Measurements from ENCODE around the gene LCN2. TPM values are rescaled to one million over a fixed set of nuclear protein-coding genes. Genes with fewer than 3 reads are reported as not detected.

The LCN2 gene
- total and polyA plus RNA-seq, 9 of the 15 experiments (the other 6 are each of a cell fraction or from before 2014, with no cell fraction given) = 0.10 to 1.2 (median 0.44) TPM; not detected in 1

DNA sequence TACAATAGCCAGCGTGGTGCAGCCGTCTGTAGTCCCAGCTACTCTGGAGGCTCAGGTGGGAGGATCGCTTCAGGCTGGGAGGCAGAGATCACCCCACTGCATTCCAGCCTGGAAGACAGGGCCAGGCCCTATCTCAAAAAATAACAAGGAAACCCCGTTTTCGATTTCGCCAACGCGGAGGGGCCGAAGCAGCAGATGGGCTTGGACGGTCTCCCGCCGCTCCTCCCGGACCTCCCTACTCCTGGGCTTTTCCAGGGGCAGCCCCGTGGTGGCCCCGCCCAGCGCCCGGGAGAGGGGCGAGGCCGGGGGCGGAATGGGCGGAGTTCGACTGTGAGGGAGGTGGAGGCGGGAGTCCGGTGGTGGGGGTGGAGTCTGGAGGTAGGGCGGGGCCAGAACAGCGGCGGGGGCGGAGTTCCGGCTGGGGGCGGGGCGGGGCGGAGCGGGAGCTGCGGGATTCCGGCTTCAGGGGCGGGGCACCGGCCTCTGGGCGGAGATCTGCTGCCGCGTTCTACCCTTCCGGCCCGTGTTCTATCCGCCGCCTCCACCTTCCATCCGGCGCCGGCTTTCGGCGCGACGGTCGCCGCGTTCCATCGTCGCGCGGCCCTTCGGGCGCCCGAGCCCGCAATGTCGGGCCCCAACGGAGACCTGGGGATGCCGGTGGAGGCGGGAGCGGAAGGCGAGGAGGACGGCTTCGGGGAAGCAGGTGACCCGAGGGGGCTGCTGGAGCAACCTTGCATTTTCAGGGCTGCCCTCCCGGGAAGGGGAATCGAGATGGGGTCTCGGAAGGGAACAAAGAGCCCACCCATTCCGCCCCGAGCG, 10.7 kb downstream of the LCN2 start, which contains the start of gene BBLN (continued):
- TF ChIP-seq, protein P1, sequence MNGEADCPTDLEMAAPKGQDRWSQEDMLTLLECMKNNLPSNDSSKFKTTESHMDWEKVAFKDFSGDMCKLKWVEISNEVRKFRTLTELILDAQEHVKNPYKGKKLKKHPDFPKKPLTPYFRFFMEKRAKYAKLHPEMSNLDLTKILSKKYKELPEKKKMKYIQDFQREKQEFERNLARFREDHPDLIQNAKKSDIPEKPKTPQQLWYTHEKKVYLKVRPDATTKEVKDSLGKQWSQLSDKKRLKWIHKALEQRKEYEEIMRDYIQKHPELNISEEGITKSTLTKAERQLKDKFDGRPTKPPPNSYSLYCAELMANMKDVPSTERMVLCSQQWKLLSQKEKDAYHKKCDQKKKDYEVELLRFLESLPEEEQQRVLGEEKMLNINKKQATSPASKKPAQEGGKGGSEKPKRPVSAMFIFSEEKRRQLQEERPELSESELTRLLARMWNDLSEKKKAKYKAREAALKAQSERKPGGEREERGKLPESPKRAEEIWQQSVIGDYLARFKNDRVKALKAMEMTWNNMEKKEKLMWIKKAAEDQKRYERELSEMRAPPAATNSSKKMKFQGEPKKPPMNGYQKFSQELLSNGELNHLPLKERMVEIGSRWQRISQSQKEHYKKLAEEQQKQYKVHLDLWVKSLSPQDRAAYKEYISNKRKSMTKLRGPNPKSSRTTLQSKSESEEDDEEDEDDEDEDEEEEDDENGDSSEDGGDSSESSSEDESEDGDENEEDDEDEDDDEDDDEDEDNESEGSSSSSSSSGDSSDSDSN (IDR thresholded peaks at IDR 0.05; ENCODE audit: borderline replicate concordance in 1 of 2, low read depth in 2 of 2, low read length in 2 of 2) = peak; percentile 98 to 99
- TF ChIP-seq RAD21 (CRISPR knock-in tag; conservative IDR thresholded peaks at IDR 0.05 in 1 of 2, IDR thresholded peaks at IDR 0.05 in 1 of 2) (peak; percentile 10 to 20; a peak in 2 of 4 replicates), ZKSCAN1 (IDR thresholded peaks at IDR 0.05; ENCODE audit: low read depth, low read length) (peak; percentile 70; the same call in 1 of the 2 replicates), KLF13 (tag; IDR thresholded peaks at IDR 0.05; ENCODE audit: borderline replicate concordance, low read depth) (peak; percentile 85; the same call in 1 of the 2 replicates), KDM5B (IDR thresholded peaks at IDR 0.05; ENCODE audit: insufficient replicate concordance, low read depth, low read length) (peak; percentile 98), ZNF589 (CRISPR knock-in tag; IDR thresholded peaks at IDR 0.05; ENCODE audit: low read depth) (no peak), KAT2B (IDR thresholded peaks at IDR 0.05; ENCODE audit: low read depth, low read length) (no peak), E2F4 (CRISPR knock-in tag; IDR thresholded peaks at IDR 0.05; ENCODE audit: low read depth) (no peak), TAF9B (IDR thresholded peaks at IDR 0.05; ENCODE audit: partially characterized antibody) (no peak), TEAD4 (IDR thresholded peaks at IDR 0.05; ENCODE audit: low read length) (peak; percentile 83), TEAD4 (CRISPR knock-in tag; IDR thresholded peaks at IDR 0.05; ENCODE audit: borderline replicate concordance) (no peak), FOXJ2 (tag; IDR thresholded peaks at IDR 0.05) (peak; percentile 51; the same call in 1 of the 2 replicates), RBBP5 (IDR thresholded peaks at IDR 0.05; ENCODE audit: borderline replicate concordance, insufficient read depth, low read length, poor library complexity, severe bottlenecking) (peak; percentile 95), NFIC (IDR thresholded peaks at IDR 0.05) (no peak), ERF (CRISPR knock-in tag; IDR thresholded peaks at IDR 0.05) (peak; percentile 96)
- TF ChIP-seq, protein P2, sequence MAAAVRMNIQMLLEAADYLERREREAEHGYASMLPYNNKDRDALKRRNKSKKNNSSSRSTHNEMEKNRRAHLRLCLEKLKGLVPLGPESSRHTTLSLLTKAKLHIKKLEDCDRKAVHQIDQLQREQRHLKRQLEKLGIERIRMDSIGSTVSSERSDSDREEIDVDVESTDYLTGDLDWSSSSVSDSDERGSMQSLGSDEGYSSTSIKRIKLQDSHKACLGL (CRISPR knock-in tag; IDR thresholded peaks at IDR 0.05; ENCODE audit: borderline replicate concordance, poor library complexity, severe bottlenecking) = peak; percentile 62
- TF ChIP-seq, protein P3, sequence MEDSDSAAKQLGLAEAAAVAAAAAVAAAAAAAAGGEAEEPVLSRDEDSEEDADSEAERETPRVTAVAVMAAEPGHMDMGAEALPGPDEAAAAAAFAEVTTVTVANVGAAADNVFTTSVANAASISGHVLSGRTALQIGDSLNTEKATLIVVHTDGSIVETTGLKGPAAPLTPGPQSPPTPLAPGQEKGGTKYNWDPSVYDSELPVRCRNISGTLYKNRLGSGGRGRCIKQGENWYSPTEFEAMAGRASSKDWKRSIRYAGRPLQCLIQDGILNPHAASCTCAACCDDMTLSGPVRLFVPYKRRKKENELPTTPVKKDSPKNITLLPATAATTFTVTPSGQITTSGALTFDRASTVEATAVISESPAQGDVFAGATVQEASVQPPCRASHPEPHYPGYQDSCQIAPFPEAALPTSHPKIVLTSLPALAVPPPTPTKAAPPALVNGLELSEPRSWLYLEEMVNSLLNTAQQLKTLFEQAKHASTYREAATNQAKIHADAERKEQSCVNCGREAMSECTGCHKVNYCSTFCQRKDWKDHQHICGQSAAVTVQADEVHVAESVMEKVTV (CRISPR knock-in tag; IDR thresholded peaks at IDR 0.05) = 0 out of 2 replicates have a peak, but pooled peaks have one; percentile 5
- TF ChIP-seq, protein P4, sequence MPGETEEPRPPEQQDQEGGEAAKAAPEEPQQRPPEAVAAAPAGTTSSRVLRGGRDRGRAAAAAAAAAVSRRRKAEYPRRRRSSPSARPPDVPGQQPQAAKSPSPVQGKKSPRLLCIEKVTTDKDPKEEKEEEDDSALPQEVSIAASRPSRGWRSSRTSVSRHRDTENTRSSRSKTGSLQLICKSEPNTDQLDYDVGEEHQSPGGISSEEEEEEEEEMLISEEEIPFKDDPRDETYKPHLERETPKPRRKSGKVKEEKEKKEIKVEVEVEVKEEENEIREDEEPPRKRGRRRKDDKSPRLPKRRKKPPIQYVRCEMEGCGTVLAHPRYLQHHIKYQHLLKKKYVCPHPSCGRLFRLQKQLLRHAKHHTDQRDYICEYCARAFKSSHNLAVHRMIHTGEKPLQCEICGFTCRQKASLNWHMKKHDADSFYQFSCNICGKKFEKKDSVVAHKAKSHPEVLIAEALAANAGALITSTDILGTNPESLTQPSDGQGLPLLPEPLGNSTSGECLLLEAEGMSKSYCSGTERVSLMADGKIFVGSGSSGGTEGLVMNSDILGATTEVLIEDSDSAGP (CRISPR knock-in tag; IDR thresholded peaks at IDR 0.05) = no peak
